Coronary artery (tissue), 2 donors: ENCODE results near the gene IFI6.

Experiments
- DNase-seq: peaks from one replicate; pipeline ENCODE4 v3.0.0-alpha.2; 2017; ENCODE audit warnings: low spot score
- H3K27ac ChIP-seq, 2 donors: fragments of 200-600 bp; sonication (generic); one replicate each; pipeline ENCODE4 v1.5.1; 2016 to 2019
- H3K4me3 ChIP-seq: fragments of 200-600 bp; sonication (generic); 2 replicates; pipeline ENCODE4 v1.5.1; 2016; ENCODE audit warnings: mild to moderate bottlenecking, moderate library complexity
- TF ChIP-seq, protein P1 (sequence below): fragments of 200-600 bp; sonication (generic); IDR thresholded peaks from one replicate; pipeline ENCODE4 v1.5.1; 2019; ENCODE audit warnings: antibody characterized with exemption

Gene IFI6

GRCh38 chr1:27669876-27670275 lies 2.1 kb downstream of the IFI6 start:
- Histone ChIP-seq H3K4me3 (peak overlapping the region; percentile 68), H3K27ac (peak overlapping the region in 1 of 2 donors; percentile 28)
- TF ChIP-seq, protein P1, sequence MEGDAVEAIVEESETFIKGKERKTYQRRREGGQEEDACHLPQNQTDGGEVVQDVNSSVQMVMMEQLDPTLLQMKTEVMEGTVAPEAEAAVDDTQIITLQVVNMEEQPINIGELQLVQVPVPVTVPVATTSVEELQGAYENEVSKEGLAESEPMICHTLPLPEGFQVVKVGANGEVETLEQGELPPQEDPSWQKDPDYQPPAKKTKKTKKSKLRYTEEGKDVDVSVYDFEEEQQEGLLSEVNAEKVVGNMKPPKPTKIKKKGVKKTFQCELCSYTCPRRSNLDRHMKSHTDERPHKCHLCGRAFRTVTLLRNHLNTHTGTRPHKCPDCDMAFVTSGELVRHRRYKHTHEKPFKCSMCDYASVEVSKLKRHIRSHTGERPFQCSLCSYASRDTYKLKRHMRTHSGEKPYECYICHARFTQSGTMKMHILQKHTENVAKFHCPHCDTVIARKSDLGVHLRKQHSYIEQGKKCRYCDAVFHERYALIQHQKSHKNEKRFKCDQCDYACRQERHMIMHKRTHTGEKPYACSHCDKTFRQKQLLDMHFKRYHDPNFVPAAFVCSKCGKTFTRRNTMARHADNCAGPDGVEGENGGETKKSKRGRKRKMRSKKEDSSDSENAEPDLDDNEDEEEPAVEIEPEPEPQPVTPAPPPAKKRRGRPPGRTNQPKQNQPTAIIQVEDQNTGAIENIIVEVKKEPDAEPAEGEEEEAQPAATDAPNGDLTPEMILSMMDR: no peak
- peak; percentile 50 for DNase-seq

DNA sequence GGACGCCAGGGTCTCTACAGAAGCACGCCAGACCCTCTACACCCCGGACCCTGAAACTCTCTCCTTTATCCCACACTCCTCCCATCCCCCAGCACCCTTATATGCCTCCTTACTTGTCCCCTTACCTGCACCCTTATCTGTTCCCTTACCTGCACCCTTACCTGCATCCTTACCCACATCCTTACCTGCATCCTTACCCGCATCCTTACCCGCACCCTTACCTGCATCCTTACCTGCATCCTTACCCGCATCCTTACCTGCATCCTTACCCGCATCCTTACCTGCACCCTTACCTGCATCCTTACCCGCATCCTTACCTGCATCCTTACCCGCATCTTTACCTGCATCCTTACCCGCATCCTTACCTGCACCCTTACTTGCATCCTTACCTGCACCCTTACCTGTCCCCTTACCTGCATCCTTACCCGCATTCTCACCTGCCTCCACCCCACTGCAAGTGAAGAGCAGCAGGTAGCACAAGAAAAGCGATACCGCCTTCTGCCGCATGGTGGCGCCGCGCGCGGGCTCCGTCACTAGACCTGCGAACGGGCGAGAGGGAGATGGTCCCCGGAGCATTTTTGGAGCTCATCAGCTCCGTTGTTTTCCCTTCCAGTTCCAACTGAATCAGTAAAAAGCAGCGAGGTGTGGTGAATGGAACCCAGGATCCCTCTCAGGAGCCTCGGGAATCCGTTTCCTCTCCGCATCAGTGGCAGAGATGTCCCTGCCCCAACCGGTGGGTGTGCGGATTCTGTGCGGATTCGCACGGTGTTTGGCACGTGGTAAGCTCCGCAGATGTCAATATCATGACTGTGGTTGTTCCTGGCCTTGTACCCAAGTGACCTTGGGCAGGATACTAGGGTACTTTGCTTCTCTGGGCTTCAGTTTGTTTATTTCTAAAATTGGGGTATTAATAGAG lies 2.9 kb downstream of the IFI6 start:
- peak; percentile 80 for DNase-seq
- peak overlapping the region; percentile 68 for H3K4me3 ChIP-seq
- peak overlapping the region in 1 of 2 donors; percentile 63 for H3K27ac ChIP-seq
- TF ChIP-seq, protein P1: peak; percentile 86

- Histone ChIP-seq H3K27ac (no peak overlapping the region), H3K4me3 (no peak overlapping the region)
- TF ChIP-seq, protein P1: no peak
- DNase-seq: peak; percentile 65
Observed at GRCh38 chr1:27668121-27668807, 3.7 kb downstream of the IFI6 start.

- TF ChIP-seq, protein P1: no peak
- no peak for DNase-seq
- no peak overlapping the region for H3K4me3 ChIP-seq
Observed at GRCh38 chr1:27666791-27667254, 5.2 kb downstream of the IFI6 start.

GRCh38 chr1:27666294-27666693 lies 5.7 kb downstream of the IFI6 start:
- H3K27ac ChIP-seq: no peak overlapping the region
- no peak overlapping the region for H3K4me3 ChIP-seq
- no peak for DNase-seq
- TF ChIP-seq, protein P1: no peak

More at GRCh38 chr1:27666791-27667254, 5.2 kb downstream of the IFI6 start:
- H3K27ac ChIP-seq: no peak overlapping the region

DNA sequence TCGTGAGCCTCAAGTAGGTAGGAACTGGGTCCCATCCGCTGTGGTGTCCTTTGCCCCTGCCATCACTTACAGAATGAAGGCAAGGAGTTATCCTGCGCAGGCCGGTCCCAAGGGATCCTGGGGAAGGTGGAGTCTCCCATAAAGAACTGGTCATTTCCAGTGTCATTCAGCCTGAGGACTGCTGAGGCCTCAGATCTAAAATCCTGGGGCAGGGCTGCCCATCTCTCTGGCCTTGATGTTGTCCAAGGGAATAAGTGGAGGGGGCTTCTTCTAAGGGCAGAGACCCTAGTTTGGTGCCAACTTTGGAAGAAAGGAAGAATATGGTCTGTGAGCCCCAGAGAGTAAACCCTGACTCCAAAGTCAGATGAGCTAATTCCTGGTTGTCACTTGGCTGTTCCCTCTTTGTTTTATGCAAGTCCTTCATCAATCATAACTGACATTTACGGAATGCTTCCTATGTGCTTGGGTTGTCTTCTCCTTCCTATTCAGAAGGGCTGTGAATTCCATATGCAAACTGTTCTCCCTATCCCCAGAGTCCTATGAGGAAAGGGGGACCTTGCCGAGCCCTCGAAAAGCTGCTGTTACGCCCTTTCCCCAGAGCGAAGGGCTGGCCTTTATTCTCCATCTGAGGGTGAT lies 6.9 kb downstream of the IFI6 start:
- H3K4me3 ChIP-seq: no peak overlapping the region
- no peak overlapping the region for H3K27ac ChIP-seq
- TF ChIP-seq, protein P1: no peak
- DNase-seq: no peak
